ENCODE results near the gene MEIS2.

- no peak for TF ChIP-seq POLR2AphosphoS5 (IDR thresholded peaks at IDR 0.05; ENCODE audit: low read depth, low read length)
- no peak for TF ChIP-seq TAF1 (IDR thresholded peaks at IDR 0.05; ENCODE audit: borderline replicate concordance, low read depth, low read length)
Observed at GRCh38 chr15:36964626-36965025, 135.7 kb downstream of the MEIS2 start.

All from GM12892 (cell line).